Measurements from ENCODE around the gene SRGAP1. TPM values are rescaled to one million over a fixed set of nuclear protein-coding genes. Genes with fewer than 3 reads are reported as not detected.

The SRGAP1 gene
- total and polyA plus RNA-seq, 9 donors = 2.8 to 17.9 (median 8.6) TPM

GRCh38 chr12:64082116-64082515 lies 237.6 kb downstream of the SRGAP1 start:
- H3K27me3 ChIP-seq = no peaks in the 10 kb centered on the region
- H3K9me3 ChIP-seq = no peaks in the 10 kb centered on the region
- no peak for DNase-seq
- intact Hi-C loops (cut with DNase I) = no loop called here
- no peak overlapping the region for H3K4me3 ChIP-seq
- 68 to 93% (median 85%) methylated on average over 2 of the region's 2 CpGs for WGBS, 3 donors
- no peak overlapping the region for H3K27ac ChIP-seq
- no peaks in the 10 kb centered on the region for H3K36me3 ChIP-seq
- TF ChIP-seq CTCF (IDR thresholded peaks at IDR 0.05) (no peak), POLR2A (IDR thresholded peaks at IDR 0.05) (no peak), EP300 (IDR thresholded peaks at IDR 0.05) (no peak)
- peaks cover 15% of the 10 kb centered on the region for H3K4me1 ChIP-seq (ENCODE audit: insufficient read depth)

- Histone ChIP-seq H3K4me3 (no peak overlapping the region), H3K36me3 (no peaks in the 10 kb centered on the region), H3K27me3 (no peaks in the 10 kb centered on the region), H3K9me3 (no peaks in the 10 kb centered on the region), H3K4me1 (ENCODE audit: insufficient read depth) (peaks cover 18% of the 10 kb centered on the region), H3K27ac (peak overlapping the region in 1 of 2 donors; percentile 3)
- DNase-seq = no peak
- intact Hi-C loops (cut with DNase I) = no loop called here
- TF ChIP-seq CTCF (IDR thresholded peaks at IDR 0.05) = no peak
- no peak for TF ChIP-seq EP300 (IDR thresholded peaks at IDR 0.05)
- TF ChIP-seq POLR2A (IDR thresholded peaks at IDR 0.05) = no peak
- WGBS, 3 donors = 75 to 88% (median 88%) methylated on average over 1 of the region's 1 CpG
These were observed 238.4 kb downstream of the SRGAP1 start for GRCh38 chr12:64082866-64083268.

GRCh38 chr12:64083285-64084210 lies 239.0 kb downstream of the SRGAP1 start:
- Histone ChIP-seq H3K4me3 (no peak overlapping the region), H3K4me1 (ENCODE audit: insufficient read depth) (peaks cover 20% of the 10 kb centered on the region), H3K36me3 (no peaks in the 10 kb centered on the region), H3K27me3 (no peaks in the 10 kb centered on the region), H3K9me3 (no peaks in the 10 kb centered on the region), H3K27ac (peak overlapping the region in 1 of 2 donors; percentile 3)
- peak; percentile 74 to 90 (median 88) for DNase-seq
- intact Hi-C loops (cut with DNase I) = no loop called here
- no peak for TF ChIP-seq EP300 (IDR thresholded peaks at IDR 0.05)
- TF ChIP-seq CTCF (IDR thresholded peaks at IDR 0.05) = no peak
- TF ChIP-seq POLR2A (IDR thresholded peaks at IDR 0.05) = no peak
- 14 to 19% (median 17%) methylated on average over 6 of the region's 6 CpGs for WGBS, 3 donors

GRCh38 chr12:64085154-64085553 lies 240.7 kb downstream of the SRGAP1 start:
- intact Hi-C loops (cut with DNase I) = loop anchor here in 1 of 4 donors (5.0 kb wide), 1 partner anchor 97 kb away; no protein-coding TSS in a partner anchor

More at GRCh38 chr12:64085154-64085553, 240.7 kb downstream of the SRGAP1 start:
- 93 to 95% (median 94%) methylated on average over 4 of the region's 4 CpGs for WGBS, 3 donors
- no peak overlapping the region for H3K27ac ChIP-seq
- H3K9me3 ChIP-seq = no peaks in the 10 kb centered on the region
- no peak overlapping the region for H3K4me3 ChIP-seq
- peaks cover 26% of the 10 kb centered on the region for H3K4me1 ChIP-seq (ENCODE audit: insufficient read depth)
- DNase-seq = no peak
- H3K36me3 ChIP-seq = no peaks in the 10 kb centered on the region
- TF ChIP-seq POLR2A (IDR thresholded peaks at IDR 0.05) (no peak), EP300 (IDR thresholded peaks at IDR 0.05) (no peak), CTCF (IDR thresholded peaks at IDR 0.05) (no peak)
- H3K27me3 ChIP-seq = no peaks in the 10 kb centered on the region
